PFSK-1 (cell line): ENCODE results near the gene LAMA3.

Experiments used
- POLR2AphosphoS5 ChIP-seq: IDR thresholded peaks from 2 replicates; pipeline ENCODE4 v1.6.1; 2012; ENCODE audit warnings: low read depth, mild to moderate bottlenecking, control low read depth, low read length, moderate library complexity
- TAF1 ChIP-seq: IDR thresholded peaks from 2 replicates; pipeline ENCODE4 v1.6.1; 2012; ENCODE audit warnings: low read length, control low read depth, borderline replicate concordance; ENCODE audit not compliant: insufficient read depth
- TF ChIP-seq, protein P1 (sequence below), 2 experiments: IDR thresholded peaks; 2 replicates each; pipeline versions ENCODE4 v1.6.1 to v1.8.0; 2011 to 2012; ENCODE audit warnings: low read depth in 2 of 2, low read length in 2 of 2, control low read depth in 1 of 2, inconsistent platforms in 1 of 2, mild to moderate bottlenecking in 1 of 2, moderate library complexity in 1 of 2; ENCODE audit not compliant: insufficient read depth in 1 of 2

DNA sequence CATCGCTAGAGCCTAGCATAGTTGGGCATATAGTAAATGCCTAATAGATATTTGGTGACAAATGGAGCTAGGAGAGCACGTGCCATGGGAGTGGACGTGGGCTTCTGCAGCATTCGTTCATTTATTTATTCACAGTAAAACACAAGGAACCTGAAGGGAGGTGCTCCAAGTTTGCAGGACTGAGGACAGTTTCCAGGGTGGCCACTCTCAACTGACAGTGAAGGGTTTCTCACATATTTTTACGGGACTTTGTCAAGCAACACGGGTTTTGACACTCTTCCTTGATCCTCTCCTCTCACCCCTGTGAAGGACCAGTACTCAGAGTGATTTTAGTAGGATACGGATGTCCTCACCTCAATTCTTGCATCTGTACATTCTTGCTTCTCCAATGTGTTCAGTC lies 190.3 kb downstream of the LAMA3 start:
- TF ChIP-seq, protein P1, sequence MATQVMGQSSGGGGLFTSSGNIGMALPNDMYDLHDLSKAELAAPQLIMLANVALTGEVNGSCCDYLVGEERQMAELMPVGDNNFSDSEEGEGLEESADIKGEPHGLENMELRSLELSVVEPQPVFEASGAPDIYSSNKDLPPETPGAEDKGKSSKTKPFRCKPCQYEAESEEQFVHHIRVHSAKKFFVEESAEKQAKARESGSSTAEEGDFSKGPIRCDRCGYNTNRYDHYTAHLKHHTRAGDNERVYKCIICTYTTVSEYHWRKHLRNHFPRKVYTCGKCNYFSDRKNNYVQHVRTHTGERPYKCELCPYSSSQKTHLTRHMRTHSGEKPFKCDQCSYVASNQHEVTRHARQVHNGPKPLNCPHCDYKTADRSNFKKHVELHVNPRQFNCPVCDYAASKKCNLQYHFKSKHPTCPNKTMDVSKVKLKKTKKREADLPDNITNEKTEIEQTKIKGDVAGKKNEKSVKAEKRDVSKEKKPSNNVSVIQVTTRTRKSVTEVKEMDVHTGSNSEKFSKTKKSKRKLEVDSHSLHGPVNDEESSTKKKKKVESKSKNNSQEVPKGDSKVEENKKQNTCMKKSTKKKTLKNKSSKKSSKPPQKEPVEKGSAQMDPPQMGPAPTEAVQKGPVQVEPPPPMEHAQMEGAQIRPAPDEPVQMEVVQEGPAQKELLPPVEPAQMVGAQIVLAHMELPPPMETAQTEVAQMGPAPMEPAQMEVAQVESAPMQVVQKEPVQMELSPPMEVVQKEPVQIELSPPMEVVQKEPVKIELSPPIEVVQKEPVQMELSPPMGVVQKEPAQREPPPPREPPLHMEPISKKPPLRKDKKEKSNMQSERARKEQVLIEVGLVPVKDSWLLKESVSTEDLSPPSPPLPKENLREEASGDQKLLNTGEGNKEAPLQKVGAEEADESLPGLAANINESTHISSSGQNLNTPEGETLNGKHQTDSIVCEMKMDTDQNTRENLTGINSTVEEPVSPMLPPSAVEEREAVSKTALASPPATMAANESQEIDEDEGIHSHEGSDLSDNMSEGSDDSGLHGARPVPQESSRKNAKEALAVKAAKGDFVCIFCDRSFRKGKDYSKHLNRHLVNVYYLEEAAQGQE (IDR thresholded peaks at IDR 0.05; ENCODE audit: insufficient read depth in 1 of 2, low read depth in 2 of 2, low read length in 2 of 2), result no peak
- TF ChIP-seq POLR2AphosphoS5 (no peak), TAF1 (no peak)
